H1 (cell line): ENCODE results near the gene FCHSD1. TPM values are rescaled to one million over a fixed set of nuclear protein-coding genes. Genes with fewer than 3 reads are reported as not detected.

Experiments
- CTCF ChIA-PET: fragments of 300-600 bp; sonication (Branson Sonifier 250); formaldehyde crosslinking; loops from one replicate; lab custom pipeline; 2021; ENCODE audit not compliant: partially characterized antibody; lab: Charles Lee
- POLR2A ChIA-PET: fragments of 300-600 bp; sonication (Branson Sonifier 250); formaldehyde crosslinking; loops from one replicate; lab custom pipeline; 2021; ENCODE audit warnings: inconsistent platforms; ENCODE audit not compliant: partially characterized antibody; lab: Charles Lee
- DNase-seq, 2 experiments: peaks; one replicate each; pipeline versions ENCODE4 v3.0.0 to v3.0.0-alpha.2; 2010 to 2022; ENCODE audit warnings: low spot score in 2 of 2, low read depth in 1 of 2, mixed read lengths in 1 of 2
- FAIRE-seq: peaks from 2 replicates; lab custom pipeline; 2011; peaks lifted over from hg19 to GRCh38; lab: Jason Lieb, UNC
- H2AFZ ChIP-seq: 2 replicates; pipeline ENCODE4 v1.8.1; 2012; ENCODE audit warnings: low read length, inconsistent platforms
- H2AK5ac ChIP-seq: 2 replicates; pipeline ENCODE4 v1.6.1; 2013; ENCODE audit warnings: low read depth, low read length
- H2BK120ac ChIP-seq: replicated peaks from 2 replicates; pipeline ENCODE3; 2013; ENCODE audit warnings: low read depth, low read length, inconsistent platforms
- H2BK12ac ChIP-seq: 2 replicates; pipeline ENCODE4 v1.6.1; 2013; ENCODE audit warnings: low read depth, low read length
- H2BK15ac ChIP-seq: 2 replicates; pipeline ENCODE4 v1.6.1; 2013; ENCODE audit warnings: low read length
- H2BK20ac ChIP-seq: 2 replicates; pipeline ENCODE4 v1.6.1; 2013; ENCODE audit warnings: low read length
- H2BK5ac ChIP-seq: 2 replicates; pipeline ENCODE4 v1.6.1; 2013; ENCODE audit warnings: low read depth, low read length
- H3K14ac ChIP-seq: 2 replicates; pipeline ENCODE4 v1.6.1; 2013; ENCODE audit warnings: inconsistent platforms; ENCODE audit not compliant: insufficient read length
- H3K18ac ChIP-seq: 2 replicates; pipeline ENCODE4 v1.6.1; 2013; ENCODE audit warnings: low read length; ENCODE audit errors: extremely low read depth
- H3K23ac ChIP-seq: 2 replicates; pipeline ENCODE4 v1.6.1; 2013; ENCODE audit warnings: inconsistent platforms; ENCODE audit not compliant: insufficient read length
- H3K23me2 ChIP-seq: 2 replicates; pipeline ENCODE4 v1.6.1; 2013; ENCODE audit warnings: low read depth, low read length
- H3K27ac ChIP-seq: 2 replicates; pipeline ENCODE4 v1.6.1; 2011; ENCODE audit warnings: low read depth, low read length, inconsistent platforms
- H3K27me3 ChIP-seq, 4 experiments: replicated peaks in 1 of 4; 1 replicate in 1 of 4; 2 replicates in 3 of 4; pipeline versions ENCODE4 v1.6.1 to v1.8.1; 2011 to 2013; ENCODE audit warnings: low read length in 3 of 4, mild to moderate bottlenecking in 3 of 4, inconsistent platforms in 2 of 4, mixed read lengths in 2 of 4, moderate library complexity in 1 of 4; ENCODE audit not compliant: control insufficient read depth in 3 of 4, insufficient read depth in 3 of 4; ENCODE audit errors: extremely low read depth in 1 of 4
- H3K36me3 ChIP-seq, 4 experiments: 2 replicates each; pipeline versions ENCODE4 v1.6.1 to v1.8.1; 2011 to 2013; ENCODE audit warnings: mild to moderate bottlenecking in 4 of 4, low read length in 3 of 4, moderate library complexity in 2 of 4, control low read depth in 1 of 4, inconsistent platforms in 1 of 4; ENCODE audit not compliant: insufficient read depth in 4 of 4, control insufficient read depth in 2 of 4
- H3K4ac ChIP-seq: replicated peaks from 2 replicates; pipeline ENCODE3; 2013; ENCODE audit warnings: low read length, low read depth, mixed read lengths, inconsistent platforms; ENCODE audit not compliant: insufficient read length
- H3K4me1 ChIP-seq, 4 experiments: replicated peaks in 1 of 4; 1 replicate in 1 of 4; 2 replicates in 3 of 4; pipeline versions ENCODE4 v1.6.1 to v1.8.1; 2011 to 2013; ENCODE audit warnings: low read length in 3 of 4, inconsistent platforms in 2 of 4, mixed read lengths in 1 of 4; ENCODE audit not compliant: insufficient read depth in 4 of 4, control insufficient read depth in 3 of 4
- H3K4me2 ChIP-seq, 2 experiments: 2 replicates each; pipeline versions ENCODE4 v1.6.1 to v1.8.1; 2011 to 2013; ENCODE audit warnings: low read depth in 2 of 2, low read length in 2 of 2, control low read depth in 1 of 2, inconsistent platforms in 1 of 2, mild to moderate bottlenecking in 1 of 2; ENCODE audit not compliant: insufficient read depth in 1 of 2
- H3K4me3 ChIP-seq, 4 experiments: fragments of 200-600, 300-600 bp in 1 of 4; sonication (generic), shearing (Covaris generic), sonication (Bioruptor Twin) in 1 of 4; 2 replicates each; pipeline versions ENCODE4 v1.5.1 to v1.8.1; 2011 to 2016; ENCODE audit warnings: low read length in 4 of 4, low read depth in 3 of 4, control low read depth in 2 of 4, inconsistent platforms in 2 of 4, mild to moderate bottlenecking in 2 of 4, mixed read lengths in 1 of 4, moderate library complexity in 1 of 4; ENCODE audit not compliant: insufficient read depth in 2 of 4; ENCODE audit errors: extremely low read depth in 1 of 4
- H3K56ac ChIP-seq: replicated peaks from 2 replicates; pipeline ENCODE3; 2013; ENCODE audit warnings: low read depth, mild to moderate bottlenecking, mixed read lengths, low read length, inconsistent platforms; ENCODE audit not compliant: insufficient read length
- H3K79me1 ChIP-seq: 2 replicates; pipeline ENCODE4 v1.6.1; 2013; ENCODE audit warnings: low read depth, low read length, control low read depth
- H3K79me2 ChIP-seq, 2 experiments: 2 replicates each; pipeline versions ENCODE4 v1.6.1 to v1.8.1; 2012 to 2013; ENCODE audit warnings: low read length in 2 of 2, mild to moderate bottlenecking in 2 of 2, inconsistent platforms in 1 of 2; ENCODE audit not compliant: insufficient read depth in 2 of 2, control insufficient read depth in 1 of 2
- H3K9ac ChIP-seq, 4 experiments: replicated peaks in 1 of 4; 1 replicate in 1 of 4; 2 replicates in 3 of 4; pipeline versions ENCODE4 v1.6.1 to v1.8.1; 2011 to 2013; ENCODE audit warnings: low read depth in 3 of 4, low read length in 3 of 4, control low read depth in 2 of 4, mild to moderate bottlenecking in 2 of 4, moderate library complexity in 2 of 4, inconsistent platforms in 1 of 4; ENCODE audit errors: extremely low read depth in 1 of 4
- H3K9me3 ChIP-seq, 2 experiments: 2 replicates each; pipeline versions ENCODE4 v1.6.1 to v1.8.1; 2012 to 2013; ENCODE audit warnings: mild to moderate bottlenecking in 2 of 2, moderate library complexity in 2 of 2, control low read depth in 1 of 2, inconsistent platforms in 1 of 2, low read depth in 1 of 2, low read length in 1 of 2, mixed read lengths in 1 of 2; ENCODE audit not compliant: insufficient read depth in 2 of 2
- H4K20me1 ChIP-seq, 2 experiments: replicated peaks in 1 of 2; 2 replicates each; pipeline versions ENCODE3 to v1.8.1; 2011 to 2013; ENCODE audit warnings: inconsistent platforms in 2 of 2, low read length in 2 of 2, mild to moderate bottlenecking in 1 of 2; ENCODE audit not compliant: insufficient read depth in 2 of 2, control insufficient read depth in 1 of 2
- H4K5ac ChIP-seq: 2 replicates; pipeline ENCODE4 v1.6.1; 2013; ENCODE audit warnings: low read length, low read depth, mixed read lengths, inconsistent platforms; ENCODE audit not compliant: insufficient read length
- H4K8ac ChIP-seq: 2 replicates; pipeline ENCODE4 v1.8.0; 2013; ENCODE audit warnings: mild to moderate bottlenecking, moderate library complexity, low read length, inconsistent platforms; ENCODE audit not compliant: insufficient read depth; ENCODE audit errors: extremely low read depth
- H4K91ac ChIP-seq: replicated peaks from 2 replicates; pipeline ENCODE3; 2013; ENCODE audit warnings: low read length, mixed read lengths, inconsistent platforms; ENCODE audit not compliant: insufficient read length
- POLR2A ChIP-seq, 2 experiments: IDR thresholded peaks; 1 replicate in 1 of 2; 2 replicates in 1 of 2; pipeline ENCODE4 v1.6.1; 2011; ENCODE audit warnings: low read depth in 2 of 2, low read length in 2 of 2, mild to moderate bottlenecking in 2 of 2; ENCODE audit errors: control extremely low read depth in 1 of 2
- POU5F1 ChIP-seq: IDR thresholded peaks from 2 replicates; pipeline ENCODE4 v1.6.1; 2011; ENCODE audit warnings: low read depth, mild to moderate bottlenecking, low read length, moderate library complexity
- WGBS, 2 experiments: shearing (Covaris generic) in 1 of 2; methylation state at CpG; one replicate each; pipeline versions ENCODE4 v1.1.6 to v1.1.7; 2013 to 2015; ENCODE audit warnings: low lambda C conversion rate in 2 of 2, mixed read lengths in 2 of 2, inconsistent platforms in 1 of 2, low coverage in 1 of 2, missing lambda C conversion rate in 1 of 2; ENCODE audit not compliant: insufficient replicate concordance in 2 of 2, insufficient coverage in 1 of 2, insufficient read length in 1 of 2; ENCODE audit errors: extremely low coverage in 1 of 2, missing lambda C conversion rate in 1 of 2; 5-methylcytosine and 5-hydroxymethylcytosine counted together
- polyA plus RNA-seq, 7 experiments: library from polyadenylated mRNA; depleted of rRNA in 3 of 7; stranded (reverse) in 5 of 7; unstranded in 2 of 7; fragments of >200 nt in 5 of 7; fragments of 200-250 nt in 2 of 7; gene quantifications; 1 replicate in 5 of 7; 2 replicates in 1 of 7; 4 replicates in 1 of 7; pipeline versions ENCODE4 v1.2.1 to v1.2.3, GENCODE V29; 2011 to 2013; ENCODE audit warnings: missing spikeins in 2 of 7, mixed read lengths in 2 of 7
- total RNA-seq: library from RNA; stranded (reverse); fragmentation: NEBNext Ultra II Directional; extraction: Animal tissue kit (Norgen Biotek cat#: 25700); gene quantifications from 2 replicates; pipeline ENCODE4 v1.2.1, GENCODE V29; 2021

Gene FCHSD1
- total and polyA plus RNA-seq, 2 of the 8 experiments (the other 6 are each of a cell fraction or from before 2014, with no cell fraction given): 22.0 to 30.1 TPM

DNA sequence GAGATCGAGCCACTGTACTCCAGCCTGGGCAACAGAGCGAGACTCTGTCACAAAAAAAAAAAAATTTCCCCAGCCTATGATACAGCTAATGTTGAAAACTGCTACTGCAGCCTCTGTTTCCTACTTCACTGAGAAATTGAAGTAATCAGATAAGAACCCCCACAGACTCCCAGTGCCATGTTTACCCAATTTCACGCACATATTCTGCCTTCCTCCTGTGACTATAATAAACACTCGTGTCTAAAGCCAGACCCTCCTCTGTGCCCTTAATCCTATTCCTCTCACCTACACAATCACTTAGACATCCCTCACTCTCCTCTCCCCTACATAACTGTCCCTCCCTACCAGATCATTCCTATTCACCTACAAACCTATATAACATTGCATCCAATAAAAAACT lies 24.5 kb upstream of the FCHSD1 start:
- no peak overlapping the region for H3K27ac ChIP-seq

More for the DNA sequence above, 24.5 kb upstream of the FCHSD1 start:
- Histone ChIP-seq H3K18ac (peak overlapping the region; percentile 51; the same call in 1 of the 2 replicates), H3K79me2 (peaks cover 0 to 6% of the 10 kb centered on the region in 2 experiments; a peak in 1 of 4 replicates), H3K4ac (no peak overlapping the region), H3K9me3 (no peaks in the 10 kb centered on the region), H2BK15ac (no peak overlapping the region)
- DNase-seq: no peak
- CTCF ChIA-PET: interaction anchor here (0.6 to 7.3 kb wide), 17 partner anchors 8 to 1228 kb away, joined by 3 to 59 read pairs (median 4); partner anchors contain the start of gene PCDH1
- TF ChIP-seq POLR2A (IDR thresholded peaks at IDR 0.05; ENCODE audit: control extremely low read depth in 1 of 2, low read depth in 2 of 2, low read length in 2 of 2) (0 out of 3 replicates have a peak, but pooled peaks of 1 of the 2 experiments have one; percentile 2), POU5F1 (no peak)
- TF ChIP-seq, all 59 proteins: peak for 1
- Histone ChIP-seq H3K23me2 (peaks cover 1% of the 10 kb centered on the region; the same call in 1 of the 2 replicates), H3K4me3 (no peak overlapping the region), H4K8ac (no peak overlapping the region), H3K27me3 (no peaks in the 10 kb centered on the region), H3K79me1 (no peaks in the 10 kb centered on the region; the same call in 1 of the 2 replicates), H2BK12ac (no peak overlapping the region), H2BK5ac (no peak overlapping the region), H2BK20ac (no peak overlapping the region), H3K4me1 (peaks cover 4 to 21% (median 14%) of the 10 kb centered on the region in 4 experiments), H3K36me3 (peaks cover 4 to 19% (median 14%) of the 10 kb centered on the region in 4 experiments; a peak in 7 of 8 replicates), H2AFZ (no peak overlapping the region), H2BK120ac (no peak overlapping the region), H4K20me1 (peaks cover 0 to 5% of the 10 kb centered on the region in 2 experiments), H3K4me2 (no peak overlapping the region; a peak in 1 of 4 replicates), H3K14ac (peak overlapping the region; percentile 37), H3K23ac (no peak overlapping the region), H4K91ac (no peak overlapping the region), H2AK5ac (no peak overlapping the region), H3K56ac (no peak overlapping the region), H4K5ac (no peak overlapping the region), H3K9ac (no peak overlapping the region)
- POLR2A ChIA-PET: interaction anchor here (0.7 to 1.8 kb wide), 6 partner anchors 10 to 239 kb away, joined by 3 to 4 read pairs (median 4); no protein-coding TSS in a partner anchor
- WGBS, 2 experiments: 100% methylated on average over 4 of the region's 4 CpGs; no CpG with 5 or more reads in 1 of the 2 experiments
- FAIRE-seq: no peak
